GM12864 (cell line): ENCODE measurements around the gene TBX1.
A peak's percentile ranks its signal among the peaks of the same experiment; 100 is the strongest.

Experiments used
- DNase-seq: peaks from one replicate; pipeline ENCODE4 v3.0.0-alpha.2; 2011; ENCODE audit warnings: low read depth
- H3K4me3 ChIP-seq: 2 replicates; pipeline ENCODE4 v1.5.1; 2011; ENCODE audit warnings: mild to moderate bottlenecking, low read depth, low read length, control low read depth
- TF ChIP-seq, protein P1 (sequence below): IDR thresholded peaks from 2 replicates; pipeline ENCODE4 v1.5.1; 2011; ENCODE audit warnings: low read depth, mild to moderate bottlenecking, moderate library complexity, low read length, control low read depth, inconsistent platforms; ENCODE audit errors: missing control alignments

The TBX1 gene

DNA sequence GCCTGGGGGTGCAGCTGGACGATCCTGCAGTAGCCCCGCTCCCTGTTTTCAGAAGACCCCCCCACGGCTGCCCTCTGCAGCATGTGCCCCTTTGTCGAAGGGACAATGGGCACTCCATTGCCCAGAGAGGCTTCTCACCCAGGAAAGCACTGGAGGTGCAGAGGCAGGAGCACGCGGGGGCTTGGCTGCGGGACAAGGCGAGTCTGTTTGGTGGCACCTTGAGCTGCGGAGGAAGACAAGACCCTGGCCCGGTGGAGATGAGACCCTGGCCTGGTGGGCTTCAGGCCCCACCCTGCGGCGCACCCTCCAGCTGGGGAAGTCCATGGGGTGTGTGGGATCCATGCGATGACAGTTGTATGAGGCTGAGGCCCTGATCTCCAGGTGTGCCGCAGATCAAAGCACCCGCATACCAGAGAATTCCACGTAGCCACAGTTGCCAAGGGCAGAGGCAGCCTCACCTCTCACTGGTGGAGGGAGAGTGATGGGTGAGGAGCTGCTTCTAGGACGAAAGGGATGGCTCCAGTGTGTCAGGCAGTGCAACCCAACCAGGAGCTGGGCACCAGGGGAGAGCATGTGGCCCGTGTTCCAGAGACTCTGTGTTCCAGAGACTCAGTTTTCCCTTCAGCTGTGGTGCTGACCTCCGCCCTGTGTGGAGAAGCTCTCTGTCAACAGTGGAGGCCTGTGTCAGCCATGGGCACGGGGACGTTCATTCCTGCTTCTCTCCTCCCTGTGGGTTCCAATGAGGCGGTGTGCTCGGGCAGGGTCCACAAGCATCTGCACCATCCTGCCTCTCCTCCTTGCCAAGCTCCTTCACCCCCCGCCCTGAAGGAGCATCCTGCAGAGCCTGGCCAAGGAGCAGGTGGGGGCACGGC, 10.0 kb downstream of the TBX1 start:
- no peak overlapping the region for H3K4me3 ChIP-seq
- no peak for DNase-seq
- TF ChIP-seq, protein P1, sequence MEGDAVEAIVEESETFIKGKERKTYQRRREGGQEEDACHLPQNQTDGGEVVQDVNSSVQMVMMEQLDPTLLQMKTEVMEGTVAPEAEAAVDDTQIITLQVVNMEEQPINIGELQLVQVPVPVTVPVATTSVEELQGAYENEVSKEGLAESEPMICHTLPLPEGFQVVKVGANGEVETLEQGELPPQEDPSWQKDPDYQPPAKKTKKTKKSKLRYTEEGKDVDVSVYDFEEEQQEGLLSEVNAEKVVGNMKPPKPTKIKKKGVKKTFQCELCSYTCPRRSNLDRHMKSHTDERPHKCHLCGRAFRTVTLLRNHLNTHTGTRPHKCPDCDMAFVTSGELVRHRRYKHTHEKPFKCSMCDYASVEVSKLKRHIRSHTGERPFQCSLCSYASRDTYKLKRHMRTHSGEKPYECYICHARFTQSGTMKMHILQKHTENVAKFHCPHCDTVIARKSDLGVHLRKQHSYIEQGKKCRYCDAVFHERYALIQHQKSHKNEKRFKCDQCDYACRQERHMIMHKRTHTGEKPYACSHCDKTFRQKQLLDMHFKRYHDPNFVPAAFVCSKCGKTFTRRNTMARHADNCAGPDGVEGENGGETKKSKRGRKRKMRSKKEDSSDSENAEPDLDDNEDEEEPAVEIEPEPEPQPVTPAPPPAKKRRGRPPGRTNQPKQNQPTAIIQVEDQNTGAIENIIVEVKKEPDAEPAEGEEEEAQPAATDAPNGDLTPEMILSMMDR, result no peak

DNA sequence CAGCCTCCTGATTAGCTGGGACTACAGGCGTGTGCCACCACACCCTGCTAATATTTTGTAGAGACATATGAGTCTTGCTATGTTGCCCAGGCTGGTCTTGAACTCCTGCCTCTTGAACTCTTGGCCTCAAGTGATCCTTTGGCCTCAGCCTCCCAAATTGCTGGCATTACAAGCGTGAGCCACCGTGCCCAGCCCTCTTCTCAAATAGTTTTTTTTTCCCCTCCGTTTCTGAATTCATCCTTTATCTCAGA, 11.8 kb downstream of the TBX1 start:
- H3K4me3 ChIP-seq, result no peak overlapping the region
- no peak for DNase-seq
- TF ChIP-seq, protein P1, result no peak

GRCh38 chr22:19772673-19773469, 12.3 kb downstream of the TBX1 start:
- peak; percentile 46 for DNase-seq
- TF ChIP-seq, protein P1, result peak; percentile 27
- H3K4me3 ChIP-seq, result no peak overlapping the region

- DNase-seq, result no peak
- H3K4me3 ChIP-seq, result no peak overlapping the region
- TF ChIP-seq, protein P1, result no peak
These were observed 13.0 kb downstream of the TBX1 start for GRCh38 chr22:19773470-19774040.

DNA sequence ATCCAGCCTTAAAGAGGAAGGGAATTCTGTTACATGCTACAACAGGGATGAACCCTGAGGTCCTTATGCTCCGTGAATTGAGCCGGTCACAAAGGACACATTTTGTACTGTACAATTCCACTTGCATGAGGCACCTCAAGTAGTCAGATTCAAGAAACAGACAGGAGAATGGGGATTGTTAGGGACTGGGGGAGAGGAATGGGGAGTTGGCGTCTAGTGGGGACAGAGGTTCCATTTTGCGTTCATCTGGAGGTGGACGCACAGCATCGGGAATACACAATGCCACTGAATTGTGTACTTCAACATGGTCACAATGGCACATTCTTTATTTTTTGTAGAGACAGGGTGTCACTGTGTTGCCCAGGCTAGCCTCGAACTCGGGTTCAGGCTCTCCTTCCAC, 14.1 kb downstream of the TBX1 start:
- no peak overlapping the region for H3K4me3 ChIP-seq
- TF ChIP-seq, protein P1, result no peak
- no peak for DNase-seq

GRCh38 chr22:19775496-19776325, 15.1 kb downstream of the TBX1 start:
- no peak overlapping the region for H3K4me3 ChIP-seq
- TF ChIP-seq, protein P1, result no peak
- DNase-seq, result no peak
